M059J (cell line): ENCODE data around the gene SLC25A28. TPM values are rescaled to one million over a fixed set of nuclear protein-coding genes. Genes with fewer than 3 reads are reported as not detected.

Experiments
- DNase-seq: peaks from one replicate; pipeline ENCODE4 v3.0.0-alpha.2; 2012; ENCODE audit warnings: low read depth
- total RNA-seq: library from RNA; depleted of rRNA; stranded (reverse); fragments of >200 nt; shearing (Covaris generic); gene quantifications from 2 replicates; pipeline ENCODE4 v1.2.3, GENCODE V29; 2014; rRNA removed

Gene SLC25A28
- total RNA-seq, 1 experiment from 2014 or later, result 36.5 TPM

- DNase-seq, result no peak
Observed at GRCh38 chr10:99590799-99591198, 29.4 kb downstream of the SLC25A28 start.

GRCh38 chr10:99583687-99584086 is 36.6 kb downstream of the SLC25A28 start:
- no peak for DNase-seq

- no peak for DNase-seq
Observed at GRCh38 chr10:99582255-99582770, 37.9 kb downstream of the SLC25A28 start.

GRCh38 chr10:99579971-99580370 is 40.3 kb downstream of the SLC25A28 start:
- DNase-seq, result peak; percentile 64

DNA sequence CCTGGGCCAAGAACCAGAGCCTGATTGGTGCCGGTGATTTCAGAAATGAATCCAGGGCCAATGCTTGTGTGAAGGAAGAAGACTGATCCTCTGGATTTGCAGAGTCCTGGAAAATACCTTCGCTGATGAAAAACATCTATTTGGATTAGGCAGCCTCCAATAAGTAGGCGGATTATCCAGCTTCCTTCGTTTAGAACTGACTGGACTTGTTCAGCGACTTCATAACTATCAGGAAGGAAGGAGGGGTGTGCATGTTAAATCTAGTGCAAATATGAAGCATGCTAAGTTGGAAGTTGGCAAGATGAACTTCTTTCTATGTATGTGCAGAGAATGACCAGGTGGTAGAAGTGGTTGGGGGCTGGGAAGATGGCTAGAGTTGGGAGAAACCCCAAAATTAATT is 46.4 kb downstream of the SLC25A28 start:
- no peak for DNase-seq

GRCh38 chr10:99571816-99572215 is 48.4 kb downstream of the SLC25A28 start:
- DNase-seq, result no peak

DNA sequence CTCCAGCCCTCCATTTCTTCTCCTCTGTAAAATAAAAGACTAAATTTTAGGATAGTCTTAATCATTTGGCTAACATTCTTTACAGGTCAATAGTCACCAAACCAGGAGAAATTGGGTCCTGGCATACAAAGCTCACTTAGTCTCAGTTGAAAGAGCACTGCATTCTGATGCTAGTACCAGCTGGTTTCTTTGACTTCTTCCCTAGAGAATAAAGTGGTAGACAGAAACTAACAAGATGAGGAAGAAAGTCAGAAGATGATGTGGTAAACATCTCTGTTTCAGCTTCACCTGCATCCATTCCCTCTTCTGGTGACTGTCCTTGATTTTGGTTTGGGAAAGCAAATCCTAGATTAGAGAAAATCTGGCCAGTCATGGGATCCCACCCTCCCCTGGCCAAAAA is 50.3 kb downstream of the SLC25A28 start:
- no peak for DNase-seq

GRCh38 chr10:99569253-99569939 is 50.8 kb downstream of the SLC25A28 start:
- no peak for DNase-seq

GRCh38 chr10:99565166-99565565 is 55.1 kb downstream of the SLC25A28 start:
- no peak for DNase-seq

GRCh38 chr10:99564361-99564760 is 55.9 kb downstream of the SLC25A28 start:
- no peak for DNase-seq

GRCh38 chr10:99562631-99563030 is 57.6 kb downstream of the SLC25A28 start:
- no peak for DNase-seq

Other genes starting within 250 kb of the SLC25A28 start
- gene GOT1, start 189.8 kb downstream of the SLC25A28 start, total RNA-seq, result 38.3 and 68.6 TPM in 2 replicates
- 0.12 TPM in 1 of 2 replicates, not detected in the other for gene NKX2-3, start 87.5 kb downstream of the SLC25A28 start, total RNA-seq
- 10.0 and 17.4 TPM in 2 replicates for gene ENTPD7, start 39.1 kb upstream of the SLC25A28 start, total RNA-seq
- gene COX15, start 111.7 kb upstream of the SLC25A28 start, total RNA-seq, result 27.8 and 35.7 TPM in 2 replicates
- 14.4 and 29.5 TPM in 2 replicates for gene CUTC, start 111.8 kb upstream of the SLC25A28 start, total RNA-seq
- 0.52 and 6.1 TPM in 2 replicates for gene ABCC2, start 162.2 kb upstream of the SLC25A28 start, total RNA-seq